Stimulated activated CD8-positive, alpha-beta memory T cell treated with anti-CD3 and anti-CD28 coated beads, Interleukin-12 subunit alpha, Interleukin-12 subunit beta, amount 100 ng/mL, for 4 hours (primary cell): ENCODE data around the gene WDR19.
"Not testable (repeated sequence)": the region's sequence is repeated elsewhere in the genome, so short reads cannot be mapped to it uniquely, and the experiment has no call there.

Experiments used
- DNase-seq: peaks from one replicate; pipeline ENCODE4 v3.0.0-alpha.2; 2020; ENCODE audit warnings: low read depth

WDR19 gene

DNA sequence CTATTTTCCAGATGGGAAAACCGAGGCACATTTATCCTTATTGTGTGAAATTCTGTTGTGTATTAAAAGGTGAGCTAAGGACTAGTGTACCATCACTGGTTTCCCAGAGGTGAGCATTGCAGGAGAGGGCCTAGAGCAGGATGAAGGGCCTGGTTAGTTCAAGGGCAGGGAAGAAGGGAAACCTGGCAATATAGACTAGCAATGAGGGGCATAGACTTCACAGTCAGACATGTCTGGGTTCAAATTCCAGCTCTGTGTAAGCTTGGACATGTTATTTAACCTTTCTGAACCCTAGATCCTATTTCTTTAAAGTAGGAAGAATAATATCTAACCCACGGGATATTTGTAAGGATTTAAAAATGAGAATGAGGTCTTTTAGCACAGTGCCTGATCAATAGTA, 50.8 kb downstream of the WDR19 start:
- no peak for DNase-seq

- no peak for DNase-seq
Observed at GRCh38 chr4:39233783-39234182, 51.5 kb downstream of the WDR19 start.

DNA sequence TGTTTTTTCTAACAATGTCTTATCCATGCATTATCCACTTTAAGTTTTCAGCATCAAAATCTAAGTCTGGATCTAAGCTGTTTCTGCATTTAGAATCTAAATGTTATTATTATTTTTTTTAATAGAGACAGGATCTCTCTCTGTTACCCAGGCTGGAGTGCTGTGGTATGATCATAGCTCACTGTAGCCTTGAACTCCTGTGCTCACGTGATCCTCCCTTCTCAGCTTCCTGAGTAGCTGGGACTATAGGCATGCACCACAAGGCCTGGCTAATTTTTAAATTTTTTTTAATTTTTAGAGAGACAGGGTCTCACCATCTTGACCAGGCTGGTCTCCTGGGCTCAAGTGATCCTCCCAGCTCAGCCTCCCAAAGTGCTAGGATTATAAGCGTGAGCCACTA, 52.7 kb downstream of the WDR19 start:
- DNase-seq, result no peak

- no peak for DNase-seq
Observed at GRCh38 chr4:39235696-39236095, 53.4 kb downstream of the WDR19 start.

DNA sequence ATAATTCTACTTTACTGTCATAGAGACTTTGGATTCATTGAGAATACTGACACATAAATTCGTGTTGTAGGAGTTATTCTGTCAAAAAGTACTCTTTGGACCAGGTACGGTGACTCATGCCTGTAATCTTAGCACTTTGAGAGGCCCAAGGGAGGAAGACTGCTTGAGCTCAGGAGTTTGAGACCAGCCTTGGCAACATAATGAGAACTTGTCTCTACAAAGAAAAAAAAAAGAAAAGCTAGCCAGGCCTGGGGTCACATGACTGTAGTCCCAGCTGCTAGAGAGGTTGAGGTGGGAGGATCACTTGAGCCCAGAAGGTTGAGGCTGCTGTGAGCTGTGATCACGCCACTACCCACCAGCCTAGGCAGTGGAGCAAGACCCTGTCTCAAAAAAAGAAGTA, 54.9 kb downstream of the WDR19 start:
- no peak for DNase-seq

GRCh38 chr4:39243462-39243861, 61.1 kb downstream of the WDR19 start:
- no peak for DNase-seq

DNA sequence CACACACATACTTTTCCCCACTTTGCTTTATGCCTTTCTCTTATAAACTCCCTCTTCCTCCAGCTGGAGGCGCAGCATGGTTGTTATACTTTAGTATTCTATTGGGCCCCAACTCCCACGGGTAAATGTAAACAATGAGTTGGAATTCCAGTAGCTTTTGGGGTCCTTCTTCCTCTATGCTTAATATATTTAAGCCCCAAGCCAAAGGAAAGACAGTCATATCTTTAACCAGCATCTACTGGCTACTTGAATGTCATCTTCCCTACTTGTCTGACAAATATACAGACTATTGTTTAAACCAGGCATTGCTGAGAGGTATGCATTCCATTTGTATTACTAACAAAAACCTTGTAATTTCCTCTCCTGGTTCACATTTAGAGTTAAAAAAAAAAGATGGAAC, 72.9 kb downstream of the WDR19 start:
- DNase-seq, result no peak

GRCh38 chr4:39255871-39256270, 73.5 kb downstream of the WDR19 start:
- no peak for DNase-seq

DNA sequence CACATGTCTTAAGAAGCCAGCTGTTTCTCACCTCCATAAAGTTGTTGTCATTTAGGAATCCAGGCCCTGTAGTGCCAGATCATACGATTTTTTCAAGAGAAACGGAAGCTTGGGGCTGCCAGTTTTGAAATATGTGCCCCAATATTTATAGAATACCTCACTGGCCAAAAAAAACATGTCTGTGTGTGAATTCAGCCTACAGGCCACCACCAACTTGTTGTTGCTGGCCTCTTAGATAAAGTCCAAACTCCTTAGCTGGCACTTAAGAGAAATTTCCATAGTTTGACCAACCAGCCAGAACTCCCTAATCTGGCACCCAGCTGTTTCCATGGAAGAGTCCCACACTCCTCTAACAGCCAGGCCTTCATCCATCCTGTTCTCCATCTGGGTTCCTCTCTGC, 74.1 kb downstream of the WDR19 start:
- no peak for DNase-seq

DNA sequence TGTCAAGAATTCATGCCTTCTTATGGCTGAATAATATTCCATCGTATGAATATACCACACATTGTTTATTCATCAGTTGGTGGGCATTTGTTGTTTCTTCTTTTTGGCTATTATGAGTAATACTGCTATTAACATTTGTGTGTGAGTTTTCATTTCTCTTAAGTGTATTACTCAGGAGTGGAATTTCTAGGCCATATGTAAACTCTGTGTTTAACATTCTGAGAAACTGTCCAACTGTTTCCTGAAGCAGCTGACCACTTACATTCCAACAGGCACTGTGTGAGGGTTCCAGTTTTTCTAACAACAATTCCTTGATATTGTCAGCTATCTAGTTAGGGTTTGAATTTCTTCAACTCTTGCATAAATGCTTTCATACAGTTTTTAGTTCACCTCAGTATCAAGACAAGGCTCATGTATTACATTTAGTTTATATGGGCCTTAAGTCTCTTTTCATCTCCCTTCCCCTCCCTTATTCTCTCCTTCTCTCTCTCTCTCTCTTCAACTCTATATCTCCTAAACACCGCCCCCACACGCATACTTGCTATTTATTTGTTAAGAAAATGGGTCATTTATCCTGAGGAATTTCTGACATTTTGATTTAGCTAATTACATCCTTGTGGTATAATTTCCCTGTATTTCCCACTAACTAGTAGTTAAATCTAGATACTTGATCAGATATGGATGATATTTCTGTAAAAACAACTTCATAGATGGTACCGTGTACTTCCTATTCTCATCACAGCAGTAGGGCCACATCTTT, 77.4 kb downstream of the WDR19 start:
- DNase-seq, result no peak

- no peak for DNase-seq
Observed at GRCh38 chr4:39263895-39264294, 81.6 kb downstream of the WDR19 start.

DNA sequence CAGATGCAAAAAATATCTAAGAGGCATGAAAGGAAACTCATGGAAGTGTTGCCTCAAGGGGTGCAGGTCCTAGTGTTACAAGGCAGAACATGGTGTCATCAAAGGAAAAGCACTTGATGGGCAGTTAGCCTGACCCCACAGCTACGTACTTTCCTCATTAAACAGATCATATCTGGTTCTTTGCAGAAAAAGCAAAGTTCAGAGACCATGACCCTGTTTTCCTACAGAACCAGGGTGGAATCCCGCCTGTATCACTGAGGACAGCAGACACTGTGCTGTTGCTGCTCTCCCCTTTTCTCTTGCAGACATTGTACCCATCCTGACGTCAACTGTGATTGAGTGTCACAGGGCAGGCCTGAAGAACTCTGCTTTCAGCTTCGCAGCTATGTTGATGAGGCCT, 92.2 kb downstream of the WDR19 start:
- DNase-seq, result no peak

GRCh38 chr4:39277661-39278060, 95.3 kb downstream of the WDR19 start:
- DNase-seq, result not testable (repeated sequence)

DNA sequence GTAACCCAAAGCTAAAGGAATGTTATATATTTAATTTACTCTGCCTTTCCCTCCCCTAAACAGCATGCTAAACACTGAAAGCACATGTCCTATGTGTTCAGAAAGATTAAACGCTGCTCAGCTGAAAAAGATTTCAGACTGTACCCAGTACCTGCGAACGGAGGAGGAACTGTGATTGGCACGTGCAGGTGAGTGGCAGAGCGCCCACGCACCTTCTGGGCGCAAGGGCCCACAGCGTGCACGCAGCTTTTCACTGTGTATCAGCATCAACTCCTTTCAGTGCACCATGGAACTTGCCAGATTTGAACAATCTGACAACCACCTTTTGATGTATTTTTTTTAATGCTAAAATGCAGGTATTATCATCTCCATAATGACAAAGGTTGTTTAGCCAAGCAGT, 96.1 kb downstream of the WDR19 start:
- no peak for DNase-seq

DNA sequence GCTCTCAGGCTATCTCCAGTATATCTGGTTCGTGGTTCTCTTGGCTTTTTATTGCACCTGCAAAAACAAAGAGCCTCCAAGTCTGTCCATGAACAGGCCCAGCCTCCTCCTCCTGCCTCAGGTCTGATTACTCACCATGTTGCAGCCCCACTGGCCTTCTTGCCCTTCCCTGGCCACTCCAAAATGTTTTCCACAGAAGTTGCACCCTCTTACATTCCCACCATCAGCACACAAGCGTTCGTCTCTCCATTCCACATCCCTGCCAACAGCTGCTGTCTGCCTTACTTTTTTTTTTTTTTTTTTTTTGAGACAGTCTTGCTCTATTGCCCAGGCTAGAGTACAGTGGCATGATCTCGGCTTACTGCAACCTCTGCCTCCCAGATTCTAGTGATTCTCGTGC, 97.1 kb downstream of the WDR19 start:
- no peak for DNase-seq

DNA sequence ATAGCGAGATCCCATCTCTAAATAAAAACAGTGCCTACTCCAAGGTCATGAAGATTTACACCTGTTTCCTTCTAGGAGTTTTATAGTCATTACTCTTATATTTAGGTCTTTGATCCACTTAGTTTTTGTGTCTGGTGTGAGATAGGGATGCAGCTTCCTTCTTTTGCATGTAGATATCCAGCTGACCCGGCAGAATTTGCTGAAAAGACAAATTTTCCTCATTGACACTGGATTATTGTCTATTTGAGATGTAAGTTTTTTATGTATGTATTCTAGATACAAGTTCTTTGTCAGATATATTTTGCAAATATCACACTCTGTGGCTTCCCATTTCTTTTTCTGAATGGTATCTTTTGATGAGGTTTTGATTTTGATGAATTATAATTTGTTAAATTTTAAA, 98.4 kb downstream of the WDR19 start:
- DNase-seq, result no peak

DNA sequence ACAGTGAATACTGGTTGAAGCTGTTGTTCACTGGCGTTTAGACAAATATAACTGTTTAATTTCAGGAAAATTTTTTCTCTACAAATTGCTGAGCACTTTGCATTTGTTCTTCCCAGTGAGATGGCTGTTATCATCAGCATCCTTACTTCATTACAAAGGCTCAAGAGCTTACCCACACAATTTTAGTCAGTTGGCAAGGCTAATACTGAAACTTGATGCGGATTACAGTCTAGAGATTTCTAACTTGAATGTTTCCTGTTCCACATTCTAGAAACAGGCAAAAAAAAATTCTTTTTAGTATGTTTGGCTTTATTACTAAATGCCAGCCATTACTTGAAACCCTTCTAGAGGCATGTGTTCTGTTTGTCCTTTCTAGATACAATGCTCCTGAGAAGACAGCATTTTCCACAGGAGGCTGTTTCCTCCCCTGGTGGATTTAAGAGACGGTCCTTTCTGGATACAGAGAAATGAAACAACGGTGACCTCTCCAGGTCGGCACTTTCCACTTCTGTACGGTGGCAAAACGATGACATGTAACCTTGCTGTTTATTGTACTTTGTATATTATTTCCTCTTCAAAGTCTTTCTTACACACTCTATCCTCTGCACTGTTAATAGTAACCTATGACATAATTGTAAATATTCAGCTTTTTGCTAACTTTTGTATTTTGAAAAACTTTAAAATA, 102.9 kb downstream of the WDR19 start:
- DNase-seq, result no peak

DNA sequence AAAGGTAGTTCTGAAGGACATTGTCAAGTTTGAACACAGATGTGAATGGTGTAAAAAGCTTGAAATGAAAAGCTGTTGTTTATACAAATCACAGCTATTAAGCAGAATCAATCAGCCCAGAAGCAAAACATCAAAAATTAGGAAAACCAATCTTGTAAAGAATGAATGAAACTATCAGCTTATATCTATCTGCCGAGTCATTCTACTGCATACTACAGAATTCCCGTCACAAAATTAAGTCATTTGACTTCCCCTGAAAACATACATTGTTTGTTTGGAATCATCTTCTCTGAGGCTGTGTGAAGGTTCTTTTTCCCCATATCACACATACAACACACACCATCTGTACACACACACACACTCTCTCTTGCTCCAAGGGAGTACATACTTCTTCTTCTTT, 103.5 kb downstream of the WDR19 start:
- no peak for DNase-seq

DNA sequence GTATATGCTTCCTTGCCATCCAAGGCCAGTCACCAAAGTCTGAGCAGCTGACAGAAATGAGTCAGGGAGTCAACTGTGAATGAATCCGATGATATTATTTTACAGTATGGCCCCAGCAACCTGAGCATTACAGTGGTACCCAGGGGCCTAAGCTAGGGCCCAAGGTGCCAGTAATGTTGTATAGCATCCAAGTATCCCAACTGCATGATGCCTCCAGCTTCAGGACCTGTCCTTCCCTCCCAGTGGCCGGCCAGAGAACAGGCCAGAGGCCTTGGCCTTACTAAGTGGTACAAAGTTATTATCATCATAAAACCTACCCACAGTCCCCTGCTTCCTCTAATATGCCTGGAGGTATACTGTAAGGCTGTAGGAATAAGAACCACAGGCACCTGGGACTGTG, 103.9 kb downstream of the WDR19 start:
- DNase-seq, result no peak

DNA sequence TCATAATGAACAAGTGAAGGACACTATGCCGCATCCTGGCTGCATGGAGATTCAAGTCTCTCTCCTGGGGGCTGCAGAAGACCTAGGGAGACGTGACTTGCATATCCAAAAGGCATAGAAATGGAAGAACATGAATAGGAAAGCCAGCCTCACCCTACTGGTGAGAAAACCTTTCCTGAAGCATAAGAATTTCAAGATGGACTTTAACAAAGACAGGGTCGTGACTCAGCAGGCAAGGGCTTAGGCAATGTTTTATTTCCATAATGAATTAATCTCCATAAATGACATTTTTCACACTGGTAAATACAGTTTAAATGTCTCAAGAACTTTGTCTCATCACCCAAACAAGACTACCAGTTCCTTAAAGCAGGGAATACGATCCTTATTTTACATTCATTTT, 104.9 kb downstream of the WDR19 start:
- no peak for DNase-seq

- DNase-seq, result no peak
Observed at GRCh38 chr4:39291686-39292085, 109.4 kb downstream of the WDR19 start.

DNA sequence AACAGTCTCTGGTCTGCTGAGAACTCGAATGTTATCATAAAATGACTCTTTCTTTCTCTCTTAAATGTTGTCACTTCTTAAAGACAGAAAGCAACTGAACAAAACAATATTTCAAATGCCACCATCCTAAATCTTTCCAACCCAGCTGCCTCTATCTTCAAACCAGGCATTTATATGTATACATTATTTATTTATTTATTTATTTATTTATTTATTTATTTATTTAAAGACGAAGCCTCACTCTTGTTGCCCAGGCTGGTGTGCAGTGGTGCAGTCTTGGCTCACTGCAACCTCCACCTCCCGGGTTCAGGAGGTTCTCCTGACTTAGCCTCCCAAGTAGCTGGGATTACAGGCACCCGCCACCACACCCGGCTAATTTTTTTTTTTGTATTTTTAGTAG, 110.1 kb downstream of the WDR19 start:
- not testable (repeated sequence) for DNase-seq

DNA sequence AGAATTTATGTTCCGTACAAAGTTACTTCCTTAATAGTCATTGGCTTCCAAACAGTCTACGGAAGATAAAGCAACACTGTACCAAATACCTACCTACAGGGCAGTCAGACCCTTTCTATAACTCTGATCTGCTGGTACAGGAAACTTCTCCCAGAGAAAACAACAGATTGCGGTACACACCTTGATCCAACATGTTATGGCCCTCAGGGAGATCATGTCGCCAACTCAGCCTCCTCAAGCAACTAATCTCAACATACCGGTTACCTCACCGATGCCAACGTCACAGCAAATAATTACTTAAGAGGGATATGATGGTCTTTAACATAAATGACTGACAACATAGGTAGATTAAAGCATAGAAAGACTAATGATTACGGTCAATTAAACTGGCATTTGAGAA, 113.5 kb downstream of the WDR19 start:
- no peak for DNase-seq

GRCh38 chr4:39302901-39303300, 120.6 kb downstream of the WDR19 start:
- DNase-seq, result no peak
